K562 (cell line): ENCODE measurements around the gene PPP4R1. TPM values are rescaled to one million over a fixed set of nuclear protein-coding genes. Genes with fewer than 3 reads are reported as not detected.

Source experiments
- BRF1 ChIP-seq: IDR thresholded peaks from 3 replicates; pipeline ENCODE4 v1.6.1; 2011; ENCODE audit warnings: borderline replicate concordance, mild to moderate bottlenecking; ENCODE audit not compliant: insufficient read length; ENCODE audit errors: extremely low read depth
- CBFA2T2 ChIP-seq: fragments of 450-650 bp; conservative IDR thresholded peaks from 2 replicates; pipeline ENCODE4 v1.6.1; 2017; ENCODE audit warnings: mild to moderate bottlenecking
- CEBPB ChIP-seq: fragments of 450-650 bp; IDR thresholded peaks from 2 replicates; pipeline ENCODE4 v1.6.1; 2016; ENCODE audit warnings: missing genetic modification characterization, missing compliant biosample characterization
- ETV1 ChIP-seq: fragments of 450-650 bp; conservative IDR thresholded peaks from 2 replicates; pipeline ENCODE4 v1.6.1; 2016; ENCODE audit warnings: missing genetic modification characterization, control low read depth, low read depth, missing compliant biosample characterization
- FIP1L1 ChIP-seq: fragments of 200-400 bp; formaldehyde crosslinking; IDR thresholded peaks from 2 replicates; pipeline ENCODE4 v1.6.1; 2018; ENCODE audit warnings: mild to moderate bottlenecking, low read depth, low read length; ENCODE audit not compliant: poor library complexity, severe bottlenecking
- GABPB2 ChIP-seq: fragments of 250-450 bp; sonication (Bioruptor Pico); conservative IDR thresholded peaks from 2 replicates; pipeline ENCODE4 v1.5.1; 2021; ENCODE audit warnings: mild to moderate bottlenecking
- HNRNPLL ChIP-seq: fragments of 200-400 bp; formaldehyde crosslinking; IDR thresholded peaks from 2 replicates; pipeline ENCODE4 v1.6.1; 2017; ENCODE audit warnings: low read length, low read depth, mild to moderate bottlenecking; ENCODE audit not compliant: poor library complexity, severe bottlenecking
- KAT8 ChIP-seq: fragments of 450-650 bp; IDR thresholded peaks from 2 replicates; pipeline ENCODE4 v1.6.1; 2016; ENCODE audit warnings: low read depth, mild to moderate bottlenecking
- KLF6 ChIP-seq: fragments of 250-450 bp; sonication (Bioruptor Pico); IDR thresholded peaks from 2 replicates; pipeline ENCODE4 v1.4.0; 2020; ENCODE audit warnings: mild to moderate bottlenecking, moderate library complexity, borderline replicate concordance
- MYC ChIP-seq, 2 experiments: fragments of 250-450 bp in 1 of 2; sonication (Bioruptor Pico) in 1 of 2; IDR thresholded peaks; 2 replicates each; pipeline versions ENCODE4 v1.5.1 to v1.6.1; 2012 to 2021; ENCODE audit warnings: low read depth in 2 of 2, borderline replicate concordance in 1 of 2, improper control_type of control experiment in 1 of 2, low read length in 1 of 2, mild to moderate bottlenecking in 1 of 2, moderate library complexity in 1 of 2
- NR2C2 ChIP-seq, 2 experiments: fragments of 200-800 bp in 1 of 2; sonication (Bioruptor generic) in 1 of 2; sonication (generic) in 1 of 2; formaldehyde crosslinking in 1 of 2; IDR thresholded peaks; 2 replicates each; pipeline versions ENCODE4 v1.6.1 to v1.8.0; 2016 to 2022; ENCODE audit warnings: mild to moderate bottlenecking in 1 of 2, missing compliant biosample characterization in 1 of 2, missing genetic modification characterization in 1 of 2, missing genetic modification reagents in 1 of 2
- POLR2AphosphoS5 ChIP-seq: IDR thresholded peaks from 2 replicates; pipeline ENCODE4 v1.6.1; 2011; ENCODE audit warnings: mild to moderate bottlenecking, low read depth, low read length, moderate library complexity; ENCODE audit not compliant: control insufficient read depth, insufficient read depth
- SMARCA4 ChIP-seq: fragments of 450-650 bp; IDR thresholded peaks from 2 replicates; pipeline ENCODE4 v1.6.1; 2016
- SPI1 ChIP-seq: IDR thresholded peaks from 2 replicates; pipeline ENCODE4 v1.6.1; 2011; ENCODE audit warnings: low read depth, low read length, control low read depth, borderline replicate concordance
- SRSF9 ChIP-seq: fragments of 200-400 bp; formaldehyde crosslinking; IDR thresholded peaks from 2 replicates; pipeline ENCODE4 v1.6.1; 2017; ENCODE audit warnings: low read depth, low read length, borderline replicate concordance
- SUPT5H ChIP-seq: fragments of 450-650 bp; IDR thresholded peaks from 2 replicates; pipeline ENCODE4 v1.6.1; 2016
- TCF7L2 ChIP-seq: fragments of 150-350 bp; IDR thresholded peaks from 2 replicates; pipeline ENCODE4 v1.6.1; 2016; ENCODE audit warnings: low read depth, mild to moderate bottlenecking, low read length, moderate library complexity
- TEAD1 ChIP-seq, 2 experiments: fragments of 450-650 bp in 1 of 2; sonication (generic) in 1 of 2; formaldehyde crosslinking; IDR thresholded peaks; 2 replicates each; pipeline versions ENCODE4 v1.4.0 to v1.8.0; 2020 to 2022; ENCODE audit warnings: mild to moderate bottlenecking in 2 of 2, missing genetic modification reagents in 1 of 2
- TGIF2 ChIP-seq: sonication (generic); formaldehyde crosslinking; IDR thresholded peaks from 2 replicates; pipeline ENCODE4 v1.8.1; 2022; ENCODE audit warnings: mild to moderate bottlenecking, missing genetic modification reagents, moderate library complexity
- ZBTB17 ChIP-seq: fragments of 450-650 bp; formaldehyde crosslinking; IDR thresholded peaks from 2 replicates; pipeline ENCODE4 v1.4.0; 2020; ENCODE audit warnings: mild to moderate bottlenecking
- ZNF197 ChIP-seq: fragments of 200-800 bp; sonication (Bioruptor generic); IDR thresholded peaks from 2 replicates; pipeline ENCODE4 v1.6.1; 2016; ENCODE audit warnings: low read depth, missing genetic modification characterization, missing compliant biosample characterization
- ZNF75A ChIP-seq: fragments of 450-650 bp; formaldehyde crosslinking; IDR thresholded peaks from 2 replicates; pipeline ENCODE4 v1.4.0; 2020; ENCODE audit warnings: mild to moderate bottlenecking
- polyA plus RNA-seq, 8 experiments: library from polyadenylated mRNA; depleted of rRNA in 4 of 8; stranded (reverse) in 5 of 8; unstranded in 3 of 8; fragments of >200 nt; fragmentation: Nextera tagmentation in 2 of 8; fragmentation: Illumina TruSeq in 1 of 8; extraction: Ambion mirVana in 2 of 8; extraction: Trizol in 1 of 8; gene quantifications; 2 replicates each; pipeline versions ENCODE4 v1.2.1 to v1.2.3, GENCODE V29; 2011 to 2014; ENCODE audit warnings: inconsistent platforms in 1 of 8, missing spikeins in 1 of 8
- total RNA-seq, 7 experiments: library from RNA; depleted of rRNA in 6 of 7; stranded (reverse); fragments of >200 nt in 6 of 7; fragmentation: Illumina TruSeq in 2 of 7; extraction: Trizol in 2 of 7; gene quantifications; 2 replicates each; pipeline versions ENCODE4 v1.2.1 to v1.2.3, GENCODE V29; 2011 to 2021; ENCODE audit warnings: low replicate concordance in 1 of 7
- TF ChIP-seq, protein P1 (sequence below), 3 experiments: fragments of 200-800 bp in 1 of 3; sonication (Bioruptor generic) in 1 of 3; sonication (generic) in 1 of 3; formaldehyde crosslinking in 1 of 3; IDR thresholded peaks; 2 replicates each; pipeline versions ENCODE4 v1.6.1 to v1.8.0; 2016 to 2022; ENCODE audit warnings: mild to moderate bottlenecking in 2 of 3, missing compliant biosample characterization in 2 of 3, missing genetic modification characterization in 2 of 3, missing genetic modification reagents in 1 of 3
- TF ChIP-seq, protein P2 (sequence below): sonication (generic); formaldehyde crosslinking; IDR thresholded peaks from 2 replicates; pipeline ENCODE4 v1.8.1; 2023; ENCODE audit warnings: mild to moderate bottlenecking, missing genetic modification reagents

Gene PPP4R1
- total and polyA plus RNA-seq, 9 of the 15 experiments (the other 6 are each of a cell fraction or from before 2014, with no cell fraction given): 23.5 to 136 (median 84.5) TPM

DNA sequence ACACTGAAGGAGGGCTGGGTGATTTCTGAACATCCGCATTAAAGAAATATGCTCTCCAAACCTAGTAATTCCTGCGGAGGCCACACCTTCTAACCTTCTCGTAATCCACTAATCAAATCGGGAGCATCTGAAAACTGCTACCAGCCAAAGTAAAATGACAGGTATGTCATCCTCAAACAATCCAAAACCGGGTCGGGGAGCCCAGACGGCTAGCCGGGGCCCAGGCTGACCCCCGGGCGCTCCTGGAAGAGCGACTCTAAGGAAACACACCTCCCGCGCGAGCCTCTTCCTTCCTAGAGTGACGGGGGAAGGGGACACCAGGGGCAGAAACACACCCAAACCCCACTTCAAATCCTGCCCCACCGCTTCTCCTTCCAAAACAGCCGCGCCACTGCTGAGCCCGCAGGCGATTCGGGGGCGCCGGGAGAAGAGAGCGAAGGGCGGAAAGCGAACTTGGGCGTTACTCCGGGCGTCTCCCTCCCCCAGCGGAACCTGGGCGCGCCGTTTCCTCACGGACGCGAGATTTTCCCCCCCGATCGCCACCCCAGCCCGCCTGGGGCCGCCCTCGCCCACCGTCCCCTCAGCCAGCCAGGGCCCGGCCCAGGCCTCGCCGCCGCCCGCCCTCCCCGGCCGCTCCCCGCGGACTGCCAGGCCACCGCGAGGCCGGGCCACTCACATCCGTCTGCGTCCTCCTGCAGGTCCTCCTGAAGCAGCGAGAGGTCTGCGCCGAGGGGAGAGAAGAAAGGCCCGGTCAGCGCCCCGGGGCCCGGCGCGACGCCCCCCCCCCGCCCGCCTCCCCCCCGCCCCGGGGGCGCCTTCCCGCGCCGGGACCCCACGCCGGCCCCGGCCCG lies 584 bp downstream of the PPP4R1 start (continued):
- TF ChIP-seq FIP1L1 (no peak), SPI1 (no peak), TCF7L2 (no peak), GABPB2 (no peak), TEAD1 (CRISPR knock-in tag; IDR thresholded peaks at IDR 0.05) (peak in 1 of 2 experiments; percentile 66; a peak in 1 of 4 replicates), SRSF9 (no peak), ETV1 (no peak), ZBTB17 (CRISPR knock-in tag) (no peak), HNRNPLL (peak; percentile 69), BRF1 (no peak), POLR2AphosphoS5 (peak; percentile 59; the same call in 1 of the 2 replicates), TGIF2 (CRISPR knock-in tag) (no peak), KLF6 (CRISPR knock-in tag) (no peak), SMARCA4 (peak; percentile 34; the same call in 1 of the 2 replicates), SUPT5H (no peak; the same call in 1 of the 2 replicates), CBFA2T2 (no peak), CEBPB (tag) (no peak), MYC (IDR thresholded peaks at IDR 0.05; ENCODE audit: low read depth, low read length) (peak; percentile 47; the same call in 1 of the 2 replicates), MYC (CRISPR knock-in tag; IDR thresholded peaks at IDR 0.05; ENCODE audit: borderline replicate concordance, low read depth) (0 out of 2 replicates have a peak, but pooled peaks have one; percentile 58), ZNF197 (no peak), KAT8 (no peak), NR2C2 (CRISPR knock-in tag; IDR thresholded peaks at IDR 0.05) (peak; percentile 57; the same call in 1 of the 2 replicates), NR2C2 (tag; IDR thresholded peaks at IDR 0.05) (no peak), ZNF75A (no peak)
- TF ChIP-seq, protein P1, sequence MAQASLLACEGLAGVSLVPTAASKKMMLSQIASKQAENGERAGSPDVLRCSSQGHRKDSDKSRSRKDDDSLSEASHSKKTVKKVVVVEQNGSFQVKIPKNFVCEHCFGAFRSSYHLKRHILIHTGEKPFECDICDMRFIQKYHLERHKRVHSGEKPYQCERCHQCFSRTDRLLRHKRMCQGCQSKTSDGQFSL (CRISPR knock-in tag; IDR thresholded peaks at IDR 0.05): peak; percentile 93
- TF ChIP-seq, protein P1 (tag; IDR thresholded peaks at IDR 0.05): peak in 1 of 2 experiments; percentile 83; a peak in 2 of 4 replicates
- TF ChIP-seq, protein P2, sequence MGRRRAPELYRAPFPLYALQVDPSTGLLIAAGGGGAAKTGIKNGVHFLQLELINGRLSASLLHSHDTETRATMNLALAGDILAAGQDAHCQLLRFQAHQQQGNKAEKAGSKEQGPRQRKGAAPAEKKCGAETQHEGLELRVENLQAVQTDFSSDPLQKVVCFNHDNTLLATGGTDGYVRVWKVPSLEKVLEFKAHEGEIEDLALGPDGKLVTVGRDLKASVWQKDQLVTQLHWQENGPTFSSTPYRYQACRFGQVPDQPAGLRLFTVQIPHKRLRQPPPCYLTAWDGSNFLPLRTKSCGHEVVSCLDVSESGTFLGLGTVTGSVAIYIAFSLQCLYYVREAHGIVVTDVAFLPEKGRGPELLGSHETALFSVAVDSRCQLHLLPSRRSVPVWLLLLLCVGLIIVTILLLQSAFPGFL (CRISPR knock-in tag): no peak
